Adrenal gland (tissue), 12 donors: ENCODE results near the gene FURIN. TPM values are rescaled to one million over a fixed set of nuclear protein-coding genes. Genes with fewer than 3 reads are reported as not detected.

Experiments
- DNase-seq, 7 donors: peaks; one replicate each; pipeline ENCODE4 v3.0.0-alpha.2; 2019 to 2020
- H3K27ac ChIP-seq, 5 donors: fragments of 200-600 bp; sonication (generic) in 4 of 5; 1 replicate in 3 of 5; 2 replicates in 2 of 5; pipeline versions ENCODE4 v1.5.1 to v1.8.0; 2016 to 2020; ENCODE audit warnings: mild to moderate bottlenecking in 1 of 5
- H3K27me3 ChIP-seq: fragments of 200-600 bp; 2 replicates; pipeline ENCODE4 v1.8.0; 2021
- H3K36me3 ChIP-seq, 2 donors: fragments of 200-600 bp; replicated peaks in 1 of 2; 1 replicate in 1 of 2; 2 replicates in 1 of 2; pipeline versions ENCODE4 v1.5.1 to v1.8.0; 2018 to 2022
- H3K4me1 ChIP-seq, 2 donors: fragments of 200-600 bp; replicated peaks in 1 of 2; 1 replicate in 1 of 2; 2 replicates in 1 of 2; pipeline versions ENCODE4 v1.5.1 to v1.8.0; 2018 to 2021
- H3K4me3 ChIP-seq, 4 donors: fragments of 200-600 bp; sonication (generic) in 3 of 4; one replicate each; pipeline ENCODE4 v1.5.1; 2016 to 2018
- H3K9me3 ChIP-seq, 3 donors: fragments of 200-600 bp; sonication (generic) in 1 of 3; replicated peaks in 1 of 3; 1 replicate in 2 of 3; 2 replicates in 1 of 3; pipeline versions ENCODE4 v1.5.1 to v1.8.0; 2016 to 2021
- CTCF ChIP-seq, 6 experiments: fragments of 450-650 bp in 4 of 6; fragments of 200-600 bp in 2 of 6; sonication (generic) in 1 of 6; IDR thresholded peaks; 1 replicate in 5 of 6; 2 replicates in 1 of 6; pipeline versions ENCODE4 v1.5.1 to v1.8.0; 2016 to 2021; ENCODE audit warnings: antibody characterized with exemption in 6 of 6, mild to moderate bottlenecking in 2 of 6, moderate library complexity in 1 of 6
- POLR2A ChIP-seq, 2 donors: fragments of 450-650 bp; IDR thresholded peaks; one replicate each; pipeline ENCODE4 v1.6.1; 2017; ENCODE audit warnings: antibody characterized with exemption in 2 of 2, mild to moderate bottlenecking in 2 of 2, moderate library complexity in 1 of 2
- WGBS, 4 donors: extraction: QIAGEN DNeasy Blood & Tissue Kit in 2 of 4; methylation state at CpG; one replicate each; pipeline versions ENCODE4 v1.1.5 to v1.1.7; 2013 to 2017; 5-methylcytosine and 5-hydroxymethylcytosine counted together
- intact Hi-C, 2 donors: fragments of 100-400 bp; cut with DNase I; formaldehyde crosslinking; loops; one replicate each; pipeline versions ENCODE4 v1.14.1 to v1.15.0; 2022 to 2023
- polyA plus RNA-seq, 3 donors: library from polyadenylated mRNA; stranded (reverse); fragments of 200-250 nt in 2 of 3; fragments of 350-450 nt in 1 of 3; fragmentation: Illumina TruSeq in 1 of 3; extraction: RNeasy Lipid Tissue Mini Kit (QIAGEN cat#74804) in 1 of 3; gene quantifications; one replicate each; pipeline ENCODE4 v1.2.3, GENCODE V29; 2013 to 2014
- total RNA-seq, 9 donors: library from RNA; depleted of rRNA in 4 of 9; stranded (reverse); fragments of >200 nt in 4 of 9; fragments of 120-200 nt in 1 of 9; fragmentation: NEBNext Ultra II Directional in 1 of 9; extraction: Animal tissue kit (Norgen Biotek cat#: 25700) in 1 of 9; gene quantifications; one replicate each; pipeline versions ENCODE4 v1.1.0 to v1.2.4, GENCODE V29; 2013 to 2023
- donor health status: healthy with polysubstance abuse.
- donor health status: Bipolar disorder and iron deficiency.
- donor health status: DM: yes; HTN: yes; CAD: no.
- donor health status: DM: no; HTN: no; CAD: no.
- donor health status: DM: no; HTN: no; CAD: no.
- donor health status: DM: yes; HTN: yes; CAD: no.

Gene FURIN
- total and polyA plus RNA-seq, 12 donors = 11.5 to 119 (median 45.2) TPM

GRCh38 chr15:90877996-90878395, 9.6 kb downstream of the FURIN start:
- WGBS, 4 donors = 89 to 97% (median 92%) methylated on average over 6 to 14 of the region's 14 CpGs
- Histone ChIP-seq H3K9me3 (no peaks in the 10 kb centered on the region), H3K27me3 (no peaks in the 10 kb centered on the region), H3K4me3 (no peak overlapping the region), H3K4me1 (peaks cover 12 to 21% of the 10 kb centered on the region in 2 donors), H3K36me3 (peaks cover 0 to 72% of the 10 kb centered on the region in 2 donors), H3K27ac (no peak overlapping the region)
- intact Hi-C loops = no loop called here
- TF ChIP-seq POLR2A (IDR thresholded peaks at IDR 0.05) = no peak
- no peak for TF ChIP-seq CTCF (IDR thresholded peaks at IDR 0.05)
- DNase-seq = no peak

- no peak for DNase-seq
- 90 to 94% (median 93%) methylated on average over 14 to 15 of the region's 15 CpGs for WGBS, 4 donors
These were observed 10.3 kb downstream of the FURIN start for GRCh38 chr15:90878660-90879059.

GRCh38 chr15:90879730-90880366, 11.5 kb downstream of the FURIN start:
- Histone ChIP-seq H3K27me3 (no peaks in the 10 kb centered on the region), H3K4me3 (no peak overlapping the region), H3K27ac (no peak overlapping the region), H3K9me3 (no peaks in the 10 kb centered on the region), H3K36me3 (peaks cover 0 to 72% of the 10 kb centered on the region in 2 donors), H3K4me1 (peaks cover 0 to 16% of the 10 kb centered on the region in 2 donors)
- 91 to 100% (median 94%) methylated on average over 1 to 35 of the region's 35 CpGs for WGBS, 4 donors
- TF ChIP-seq POLR2A (IDR thresholded peaks at IDR 0.05) (no peak), CTCF (IDR thresholded peaks at IDR 0.05) (no peak)
- intact Hi-C loops = loop anchor here (5.0 to 10.0 kb wide), 3 partner anchors 165 to 233 kb away; partner anchors contain the start of gene BLM (in 1 of the 2)
- DNase-seq = no peak

More at GRCh38 chr15:90878660-90879059, 10.3 kb downstream of the FURIN start:
- Histone ChIP-seq H3K27ac (no peak overlapping the region), H3K36me3 (peaks cover 0 to 72% of the 10 kb centered on the region in 2 donors), H3K27me3 (no peaks in the 10 kb centered on the region), H3K4me1 (peaks cover 5 to 21% of the 10 kb centered on the region in 2 donors), H3K4me3 (no peak overlapping the region), H3K9me3 (no peaks in the 10 kb centered on the region)
- intact Hi-C loops = no loop called here
- TF ChIP-seq CTCF (IDR thresholded peaks at IDR 0.05) (no peak), POLR2A (IDR thresholded peaks at IDR 0.05) (no peak)

GRCh38 chr15:90880381-90881145, 12.2 kb downstream of the FURIN start:
- H3K36me3 ChIP-seq = peaks cover 0 to 72% of the 10 kb centered on the region in 2 donors
- TF ChIP-seq CTCF (IDR thresholded peaks at IDR 0.05) = no peak
- TF ChIP-seq POLR2A (IDR thresholded peaks at IDR 0.05) = no peak

More at GRCh38 chr15:90880381-90881145, 12.2 kb downstream of the FURIN start:
- 78 to 91% (median 90%) methylated on average over 5 to 16 of the region's 16 CpGs for WGBS, 4 donors
- Histone ChIP-seq H3K9me3 (no peaks in the 10 kb centered on the region), H3K4me3 (no peak overlapping the region), H3K27ac (no peak overlapping the region), H3K4me1 (peaks cover 0 to 23% of the 10 kb centered on the region in 2 donors), H3K27me3 (no peaks in the 10 kb centered on the region)
- DNase-seq = no peak
- intact Hi-C loops = loop anchor here (5.0 to 10.0 kb wide), 3 partner anchors 166 to 233 kb away; partner anchors contain the start of gene BLM (in 1 of the 2)
